GM15510 (cell line): ENCODE data around the gene NTSR1.

Experiments used
- POLR2A ChIP-seq: IDR thresholded peaks from 3 replicates; pipeline ENCODE4 v1.6.1; 2011; ENCODE audit warnings: borderline replicate concordance; ENCODE audit not compliant: insufficient read length; ENCODE audit errors: extremely low read depth

Gene NTSR1

DNA sequence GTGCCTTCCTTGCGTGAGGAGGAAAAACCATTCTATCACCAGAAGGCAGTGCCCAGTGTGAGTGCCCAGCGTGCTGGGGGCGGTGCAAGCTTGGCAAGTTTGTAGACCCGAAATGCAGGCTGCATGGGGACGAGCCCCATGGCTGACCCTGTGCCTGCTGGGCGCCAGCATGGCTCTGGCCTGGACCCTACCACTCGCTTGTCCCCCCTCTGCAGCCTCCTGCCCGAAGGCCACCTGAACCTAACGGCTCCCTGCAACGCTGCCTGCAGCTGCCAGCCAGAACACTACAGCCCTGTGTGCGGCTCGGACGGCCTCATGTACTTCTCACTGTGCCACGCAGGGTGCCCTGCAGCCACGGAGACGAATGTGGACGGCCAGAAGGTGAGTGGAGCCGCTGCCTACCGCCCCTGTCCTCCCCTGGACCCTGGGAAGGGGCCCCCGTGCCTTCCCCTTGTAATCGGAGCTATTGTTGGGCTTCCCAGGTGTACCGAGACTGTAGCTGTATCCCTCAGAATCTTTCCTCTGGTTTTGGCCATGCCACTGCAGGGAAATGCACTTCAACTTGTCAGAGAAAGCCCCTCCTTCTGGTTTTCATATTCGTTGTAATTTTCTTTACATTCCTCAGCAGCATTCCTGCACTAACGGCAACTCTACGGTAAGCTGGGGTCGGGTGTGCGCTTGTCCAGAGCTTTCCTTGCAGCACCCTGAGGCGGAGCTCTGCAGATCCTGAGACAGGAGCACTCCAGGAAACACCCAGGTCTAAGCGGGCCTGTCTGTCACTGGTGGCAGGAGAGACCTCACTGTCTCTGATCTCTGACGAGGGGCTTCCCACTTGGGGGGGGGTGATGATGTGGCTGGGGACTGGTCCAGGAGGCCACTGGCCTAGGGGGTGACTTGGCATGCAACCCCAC, 40.9 kb upstream of the NTSR1 start:
- TF ChIP-seq POLR2A: no peak

DNA sequence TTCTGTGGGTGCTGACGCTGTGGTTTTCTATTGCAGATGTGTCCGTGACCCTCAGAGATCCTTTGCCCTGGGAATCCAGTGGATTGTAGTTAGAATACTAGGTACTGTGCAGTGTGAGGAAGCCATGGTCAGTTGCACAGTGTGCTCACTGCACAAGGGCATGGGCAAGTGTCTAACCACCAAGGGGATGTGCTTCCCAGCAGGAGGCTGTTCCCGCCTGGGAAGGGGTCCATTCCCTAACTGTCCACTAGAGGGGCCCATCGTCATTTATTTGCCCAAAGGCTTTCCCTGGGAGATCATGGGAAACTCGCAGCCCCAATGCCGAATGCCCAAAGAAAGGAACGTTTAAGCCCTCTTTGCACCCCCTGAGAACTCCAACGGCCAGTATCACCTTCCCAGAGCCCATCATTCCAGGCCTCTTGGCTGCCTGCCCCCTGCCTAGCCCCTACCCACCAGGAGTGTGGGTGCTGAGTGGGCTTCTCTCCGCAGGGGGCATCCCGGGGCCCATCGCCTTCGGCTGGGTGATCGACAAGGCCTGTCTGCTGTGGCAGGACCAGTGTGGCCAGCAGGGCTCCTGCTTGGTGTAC, 40.1 kb upstream of the NTSR1 start:
- TF ChIP-seq POLR2A: no peak

GRCh38 chr20:62669249-62669648, 39.4 kb upstream of the NTSR1 start:
- TF ChIP-seq POLR2A: no peak

GRCh38 chr20:62670156-62670555, 38.5 kb upstream of the NTSR1 start:
- TF ChIP-seq POLR2A: no peak

- no peak for TF ChIP-seq POLR2A
Measured at GRCh38 chr20:62670998-62671397, 37.6 kb upstream of the NTSR1 start.

- no peak for TF ChIP-seq POLR2A
Measured at GRCh38 chr20:62671765-62672164, 36.9 kb upstream of the NTSR1 start.

- TF ChIP-seq POLR2A: no peak
Measured at GRCh38 chr20:62674370-62674769, 34.3 kb upstream of the NTSR1 start.

- TF ChIP-seq POLR2A: no peak
Measured at GRCh38 chr20:62675156-62675876, 33.3 kb upstream of the NTSR1 start.

DNA sequence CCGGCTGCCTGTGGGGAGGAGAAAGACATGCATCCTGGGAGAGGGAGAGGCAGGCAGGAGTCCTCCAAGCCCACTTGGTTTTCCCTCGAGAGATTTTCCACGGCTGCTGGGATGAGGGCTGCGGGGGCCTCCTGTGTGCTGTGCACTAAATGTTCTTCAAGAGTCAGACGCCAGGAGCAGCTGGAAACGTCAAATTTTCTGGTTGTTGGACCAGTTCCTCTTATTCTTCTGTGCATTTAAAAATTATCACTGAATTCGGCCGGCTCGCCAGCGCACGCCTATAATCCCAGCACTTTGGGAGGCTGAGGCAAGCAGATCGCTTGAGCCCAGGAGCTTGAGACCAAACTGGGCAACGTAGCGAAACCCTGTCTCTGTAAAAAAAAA, 32.8 kb upstream of the NTSR1 start:
- TF ChIP-seq POLR2A: no peak

DNA sequence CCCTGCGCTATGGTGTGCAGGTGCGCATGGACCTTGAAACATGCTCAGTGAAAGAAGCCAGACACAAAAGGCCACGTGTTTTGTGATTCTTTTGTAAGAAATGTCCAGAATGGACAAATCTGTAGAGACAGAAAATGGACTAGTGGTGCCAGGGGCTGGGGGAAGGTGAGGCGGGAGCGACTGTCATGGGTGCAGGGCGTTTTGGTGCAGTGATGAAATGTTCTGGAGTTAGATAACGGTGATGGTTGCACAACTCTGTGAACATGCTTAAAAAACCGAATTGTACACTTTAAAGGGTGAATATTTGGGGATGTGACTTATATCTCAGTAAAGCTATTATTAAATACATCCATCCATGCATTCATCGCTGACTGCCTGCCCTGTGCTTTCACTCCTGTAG, 31.7 kb upstream of the NTSR1 start:
- TF ChIP-seq POLR2A: no peak

GRCh38 chr20:62677678-62678077, 31.0 kb upstream of the NTSR1 start:
- no peak for TF ChIP-seq POLR2A

DNA sequence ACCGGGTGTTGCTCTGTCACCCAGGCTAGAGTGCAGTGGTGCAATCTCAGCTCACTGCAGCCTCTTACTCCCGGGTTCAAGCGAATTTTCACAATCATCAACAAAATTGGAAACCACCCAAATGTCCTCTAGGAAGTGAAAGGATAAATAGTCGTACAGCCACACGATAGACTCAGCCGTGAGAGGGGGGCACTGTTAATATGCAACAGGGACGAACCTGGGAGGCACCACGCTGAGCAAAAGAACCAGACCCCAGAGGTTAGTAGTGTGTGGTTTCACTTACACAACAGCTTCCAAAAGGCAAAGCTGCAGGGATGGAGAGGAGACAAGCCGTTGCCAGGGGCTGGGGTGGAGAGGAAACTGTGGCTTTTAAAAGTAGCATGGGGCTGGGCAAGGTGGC, 30.1 kb upstream of the NTSR1 start:
- no peak for TF ChIP-seq POLR2A

DNA sequence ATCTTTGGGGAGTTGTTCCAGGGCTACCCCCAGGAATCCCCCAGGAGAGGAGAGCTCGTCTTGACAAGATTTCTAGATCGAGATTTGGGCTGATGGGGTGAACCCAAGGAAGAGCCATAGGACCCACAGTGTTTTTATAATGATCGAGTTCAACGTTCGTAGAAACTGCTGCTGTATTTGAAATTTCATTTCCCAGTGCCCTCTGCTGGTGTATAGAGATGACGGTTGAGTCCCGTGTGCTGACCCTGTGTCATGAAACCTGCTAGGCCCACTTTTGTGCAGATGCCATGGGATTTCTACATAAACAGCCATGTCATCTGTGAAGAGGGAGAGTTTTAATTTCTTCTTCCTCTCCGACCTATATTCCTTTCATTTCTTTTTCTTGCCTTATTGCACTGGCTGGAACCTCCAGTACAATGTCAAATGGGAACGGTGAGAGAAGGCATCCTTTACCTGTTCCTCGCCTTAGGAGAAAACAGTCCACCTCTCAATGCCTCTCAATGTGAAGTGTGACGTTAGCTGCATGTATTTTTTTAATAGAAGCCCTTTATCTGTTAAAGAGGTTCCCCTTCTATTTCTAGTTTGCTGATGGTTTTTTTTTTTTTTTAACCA, 28.6 kb upstream of the NTSR1 start:
- no peak for TF ChIP-seq POLR2A

- no peak for TF ChIP-seq POLR2A
Measured at GRCh38 chr20:62682912-62683517, 25.6 kb upstream of the NTSR1 start.

- TF ChIP-seq POLR2A: no peak
Measured at GRCh38 chr20:62684981-62685380, 23.7 kb upstream of the NTSR1 start.
